Measurements from ENCODE around the gene TERT.
"Not testable (repeated sequence)": the region's sequence is repeated elsewhere in the genome, so short reads cannot be mapped to it uniquely, and the experiment has no call there.

The TERT gene

DNA sequence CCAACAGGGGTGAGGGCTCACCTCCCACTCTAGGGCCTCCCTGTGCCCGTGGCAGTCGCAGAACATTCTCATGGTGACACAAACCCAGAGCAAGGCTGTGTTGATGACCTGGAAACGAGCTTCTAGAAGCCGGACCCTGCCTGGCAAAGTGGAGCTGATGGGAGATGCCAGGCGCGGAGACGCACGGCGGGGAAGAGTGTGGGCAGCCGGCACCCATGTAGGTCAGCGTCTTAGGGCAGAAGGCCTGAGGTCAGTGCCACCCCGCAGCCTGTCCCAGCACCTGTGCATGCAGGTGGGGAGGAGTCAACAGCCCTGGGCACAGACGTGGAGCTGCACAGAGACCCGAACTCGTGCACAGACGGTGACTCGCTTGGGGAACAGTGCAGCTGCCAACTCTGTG, 64.3 kb downstream of the TERT start:
- no peak for DNase-seq (ENCODE audit: extremely low read depth, low read depth)
- no peak overlapping the region for H3K4me3 ChIP-seq (replicated peaks; ENCODE audit: low read depth, low read length)
- TF ChIP-seq, protein P1, sequence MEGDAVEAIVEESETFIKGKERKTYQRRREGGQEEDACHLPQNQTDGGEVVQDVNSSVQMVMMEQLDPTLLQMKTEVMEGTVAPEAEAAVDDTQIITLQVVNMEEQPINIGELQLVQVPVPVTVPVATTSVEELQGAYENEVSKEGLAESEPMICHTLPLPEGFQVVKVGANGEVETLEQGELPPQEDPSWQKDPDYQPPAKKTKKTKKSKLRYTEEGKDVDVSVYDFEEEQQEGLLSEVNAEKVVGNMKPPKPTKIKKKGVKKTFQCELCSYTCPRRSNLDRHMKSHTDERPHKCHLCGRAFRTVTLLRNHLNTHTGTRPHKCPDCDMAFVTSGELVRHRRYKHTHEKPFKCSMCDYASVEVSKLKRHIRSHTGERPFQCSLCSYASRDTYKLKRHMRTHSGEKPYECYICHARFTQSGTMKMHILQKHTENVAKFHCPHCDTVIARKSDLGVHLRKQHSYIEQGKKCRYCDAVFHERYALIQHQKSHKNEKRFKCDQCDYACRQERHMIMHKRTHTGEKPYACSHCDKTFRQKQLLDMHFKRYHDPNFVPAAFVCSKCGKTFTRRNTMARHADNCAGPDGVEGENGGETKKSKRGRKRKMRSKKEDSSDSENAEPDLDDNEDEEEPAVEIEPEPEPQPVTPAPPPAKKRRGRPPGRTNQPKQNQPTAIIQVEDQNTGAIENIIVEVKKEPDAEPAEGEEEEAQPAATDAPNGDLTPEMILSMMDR (IDR thresholded peaks at IDR 0.05; ENCODE audit: low read depth, low read length, missing control alignments): no peak

DNA sequence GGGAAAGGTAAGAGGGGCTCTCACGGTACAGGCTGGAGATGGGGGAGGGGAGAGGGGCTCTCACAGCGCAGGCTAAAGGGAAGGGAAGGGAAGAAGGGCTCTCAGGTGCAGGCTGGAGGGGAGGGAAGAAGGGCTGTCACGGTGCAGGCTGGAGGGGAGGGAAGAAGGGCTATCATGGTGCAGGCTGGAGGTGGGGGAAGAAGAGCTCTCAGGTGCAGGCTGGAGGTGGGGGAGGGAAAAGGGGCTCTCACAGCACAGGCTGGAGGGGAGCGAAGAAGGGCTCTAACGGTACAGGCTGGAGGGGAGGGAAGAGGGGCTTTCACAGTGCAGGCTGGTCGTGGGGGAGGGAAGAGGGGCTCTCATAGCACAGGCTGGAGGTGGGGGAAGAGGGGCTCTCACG, 65.0 kb downstream of the TERT start:
- DNase-seq (ENCODE audit: extremely low read depth, low read depth): no peak
- TF ChIP-seq, protein P1 (IDR thresholded peaks at IDR 0.05; ENCODE audit: low read depth, low read length, missing control alignments): no peak
- no peak overlapping the region for H3K4me3 ChIP-seq (replicated peaks; ENCODE audit: low read depth, low read length)

DNA sequence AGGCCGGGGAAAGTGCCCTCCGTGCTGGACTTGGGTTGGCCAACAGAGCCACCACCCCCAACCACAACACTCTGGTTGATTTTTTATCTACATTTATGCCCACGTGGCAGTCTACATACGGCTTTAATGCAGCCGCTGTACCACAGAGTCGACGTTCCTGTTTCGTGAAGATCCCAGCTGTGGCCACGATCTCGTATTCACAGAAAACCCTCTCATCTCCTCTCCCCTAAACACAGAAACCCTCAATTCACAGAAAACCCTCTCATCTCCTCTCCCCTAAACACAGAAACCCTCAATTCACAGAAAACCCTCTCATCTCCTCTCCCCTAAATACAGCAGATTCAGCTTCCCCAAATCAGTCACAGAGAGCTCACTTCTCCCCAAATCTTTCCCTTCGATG, 65.8 kb downstream of the TERT start:
- not testable (repeated sequence) for H3K4me3 ChIP-seq (replicated peaks; ENCODE audit: low read depth, low read length)

DNA sequence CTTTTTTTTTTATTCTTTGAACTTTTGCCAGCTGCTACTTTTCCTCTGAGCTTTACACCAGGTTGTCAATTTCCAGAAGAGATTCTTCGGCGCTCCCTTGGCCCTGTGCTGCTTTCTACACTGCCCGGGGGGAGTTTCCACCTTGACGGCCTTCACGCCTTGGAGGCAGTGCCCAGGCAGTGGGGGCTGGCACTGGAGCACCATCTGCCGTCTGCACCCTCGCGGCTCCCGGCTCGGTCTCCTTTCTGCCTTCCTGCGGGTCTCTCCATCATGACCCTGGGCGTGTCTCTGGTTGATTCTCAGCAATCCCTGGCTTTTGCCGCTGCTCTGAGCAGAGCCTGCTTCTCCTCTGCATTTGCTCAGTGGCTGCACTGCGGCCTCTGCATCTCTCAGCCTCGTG, 66.7 kb downstream of the TERT start:
- TF ChIP-seq, protein P1 (IDR thresholded peaks at IDR 0.05; ENCODE audit: low read depth, low read length, missing control alignments): no peak
- DNase-seq (ENCODE audit: extremely low read depth, low read depth): no peak
- no peak overlapping the region for H3K4me3 ChIP-seq (replicated peaks; ENCODE audit: low read depth, low read length)

More for the DNA sequence above, 65.8 kb downstream of the TERT start:
- DNase-seq (ENCODE audit: extremely low read depth, low read depth): not testable (repeated sequence)

DNA sequence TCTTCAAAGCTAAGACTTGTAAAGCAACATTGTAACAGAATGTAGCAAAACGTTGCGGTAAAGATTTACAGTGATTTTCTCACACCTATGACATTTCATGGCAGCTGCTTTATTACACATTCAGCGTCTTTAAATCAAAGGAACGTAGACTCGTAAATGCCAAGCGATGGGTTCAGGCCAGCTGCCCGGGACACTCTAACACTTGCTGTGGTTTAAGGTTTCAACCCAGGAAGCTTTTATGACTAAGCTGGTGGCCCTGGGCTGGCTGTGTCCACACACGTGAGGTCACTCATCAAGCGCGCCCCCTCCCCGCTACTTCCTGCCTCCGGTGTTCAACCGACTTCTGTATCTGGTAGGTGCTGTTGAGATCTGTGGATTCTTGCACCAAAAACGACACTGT, 67.2 kb downstream of the TERT start:
- H3K4me3 ChIP-seq (replicated peaks; ENCODE audit: low read depth, low read length): no peak overlapping the region
- no peak for DNase-seq (ENCODE audit: extremely low read depth, low read depth)
- TF ChIP-seq, protein P1 (IDR thresholded peaks at IDR 0.05; ENCODE audit: low read depth, low read length, missing control alignments): no peak

DNA sequence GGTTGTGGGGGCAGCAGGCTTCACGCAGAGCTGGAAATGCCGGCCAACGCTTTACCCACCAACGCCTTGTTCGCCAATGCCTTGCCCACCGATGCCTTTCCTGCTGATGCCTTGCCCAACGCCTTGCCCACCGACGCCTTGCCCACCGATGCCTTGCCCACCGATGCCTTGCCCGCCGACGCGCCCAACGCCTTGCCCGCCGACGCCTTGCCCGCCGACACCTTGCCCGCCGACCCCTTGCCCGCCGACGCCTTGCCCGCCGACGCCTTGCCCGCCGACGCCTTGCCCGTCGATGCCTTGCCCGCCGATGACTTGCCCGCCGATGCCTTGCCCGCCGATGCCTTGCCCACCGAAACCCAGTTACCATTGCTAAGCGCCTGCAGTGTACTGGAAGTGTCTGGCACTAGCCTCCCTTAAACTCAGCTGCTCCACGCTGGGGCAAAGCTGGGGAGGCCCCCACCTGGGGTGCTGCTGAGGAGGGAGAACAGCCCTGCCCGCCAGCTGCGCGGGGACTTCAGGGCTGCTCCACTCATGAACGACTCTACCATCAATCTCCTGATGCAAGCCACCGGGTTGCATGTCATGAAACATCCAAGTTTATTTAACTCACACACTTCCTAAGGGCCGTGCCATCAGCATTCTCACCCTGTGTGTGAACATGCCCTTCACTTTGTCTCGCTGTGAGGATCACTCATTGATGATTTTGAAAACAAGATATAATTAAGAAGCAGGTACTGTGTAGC, 67.9 kb downstream of the TERT start:
- TF ChIP-seq, protein P1 (IDR thresholded peaks at IDR 0.05; ENCODE audit: low read depth, low read length, missing control alignments): no peak
- no peak overlapping the region for H3K4me3 ChIP-seq (replicated peaks; ENCODE audit: low read depth, low read length)
- no peak for DNase-seq (ENCODE audit: extremely low read depth, low read depth)

DNA sequence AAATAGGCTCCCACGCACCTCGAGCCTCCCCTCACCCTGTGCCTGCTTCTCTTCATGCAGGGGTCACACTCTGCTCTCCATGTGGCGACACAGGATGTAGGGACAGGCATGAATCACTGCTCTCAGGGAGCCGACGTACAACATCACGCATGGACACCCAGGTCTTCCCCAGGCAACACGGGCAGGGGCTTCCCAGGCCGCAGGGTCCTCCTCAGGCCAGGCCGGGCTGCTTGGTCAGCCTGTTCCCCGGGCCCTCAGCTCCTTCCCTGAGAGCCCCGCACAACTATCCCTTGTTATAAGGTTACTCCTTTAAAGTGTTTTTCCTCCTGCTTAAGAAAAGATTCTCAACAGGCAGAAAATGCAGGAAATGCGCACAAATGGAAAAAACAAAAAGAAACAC, 68.6 kb downstream of the TERT start:
- no peak overlapping the region for H3K4me3 ChIP-seq (replicated peaks; ENCODE audit: low read depth, low read length)
- DNase-seq (ENCODE audit: extremely low read depth, low read depth): no peak
- TF ChIP-seq, protein P1 (IDR thresholded peaks at IDR 0.05; ENCODE audit: low read depth, low read length, missing control alignments): no peak
